Ishikawa (cell line): ENCODE measurements around the gene CD6.

ENCODE experiments used
- CREB1 ChIP-seq: IDR thresholded peaks from 2 replicates; pipeline ENCODE4 v1.6.1; 2012; ENCODE audit warnings: low read depth
- EGR1 ChIP-seq: IDR thresholded peaks from 2 replicates; pipeline ENCODE4 v1.6.1; 2012
- EP300 ChIP-seq: IDR thresholded peaks from 2 replicates; pipeline ENCODE4 v1.6.1; 2012; ENCODE audit warnings: borderline replicate concordance
- FOXM1 ChIP-seq: IDR thresholded peaks from 2 replicates; pipeline ENCODE4 v1.6.1; 2012; ENCODE audit warnings: low read depth, borderline replicate concordance
- MAX ChIP-seq: IDR thresholded peaks from 2 replicates; pipeline ENCODE4 v1.6.1; 2012
- RAD21 ChIP-seq: IDR thresholded peaks from 2 replicates; pipeline ENCODE4 v1.6.1; 2012; ENCODE audit warnings: low read depth
- TAF1 ChIP-seq: IDR thresholded peaks from 2 replicates; pipeline ENCODE4 v1.6.1; 2012; ENCODE audit warnings: low read depth, mild to moderate bottlenecking
- TCF12 ChIP-seq: IDR thresholded peaks from 2 replicates; pipeline ENCODE4 v1.6.1; 2012; ENCODE audit warnings: low read depth
- YY1 ChIP-seq: IDR thresholded peaks from 2 replicates; pipeline ENCODE4 v1.6.1; 2012; ENCODE audit warnings: low read depth
- TF ChIP-seq, protein P1 (sequence below): IDR thresholded peaks from 2 replicates; pipeline ENCODE4 v1.6.1; 2012; ENCODE audit warnings: low read depth, mild to moderate bottlenecking

GRCh38 chr11:60960405-60960804, 11.1 kb upstream of the CD6 start:
- no peak for TF ChIP-seq TAF1
- no peak for TF ChIP-seq EP300
- no peak for TF ChIP-seq YY1
- TF ChIP-seq, protein P1, sequence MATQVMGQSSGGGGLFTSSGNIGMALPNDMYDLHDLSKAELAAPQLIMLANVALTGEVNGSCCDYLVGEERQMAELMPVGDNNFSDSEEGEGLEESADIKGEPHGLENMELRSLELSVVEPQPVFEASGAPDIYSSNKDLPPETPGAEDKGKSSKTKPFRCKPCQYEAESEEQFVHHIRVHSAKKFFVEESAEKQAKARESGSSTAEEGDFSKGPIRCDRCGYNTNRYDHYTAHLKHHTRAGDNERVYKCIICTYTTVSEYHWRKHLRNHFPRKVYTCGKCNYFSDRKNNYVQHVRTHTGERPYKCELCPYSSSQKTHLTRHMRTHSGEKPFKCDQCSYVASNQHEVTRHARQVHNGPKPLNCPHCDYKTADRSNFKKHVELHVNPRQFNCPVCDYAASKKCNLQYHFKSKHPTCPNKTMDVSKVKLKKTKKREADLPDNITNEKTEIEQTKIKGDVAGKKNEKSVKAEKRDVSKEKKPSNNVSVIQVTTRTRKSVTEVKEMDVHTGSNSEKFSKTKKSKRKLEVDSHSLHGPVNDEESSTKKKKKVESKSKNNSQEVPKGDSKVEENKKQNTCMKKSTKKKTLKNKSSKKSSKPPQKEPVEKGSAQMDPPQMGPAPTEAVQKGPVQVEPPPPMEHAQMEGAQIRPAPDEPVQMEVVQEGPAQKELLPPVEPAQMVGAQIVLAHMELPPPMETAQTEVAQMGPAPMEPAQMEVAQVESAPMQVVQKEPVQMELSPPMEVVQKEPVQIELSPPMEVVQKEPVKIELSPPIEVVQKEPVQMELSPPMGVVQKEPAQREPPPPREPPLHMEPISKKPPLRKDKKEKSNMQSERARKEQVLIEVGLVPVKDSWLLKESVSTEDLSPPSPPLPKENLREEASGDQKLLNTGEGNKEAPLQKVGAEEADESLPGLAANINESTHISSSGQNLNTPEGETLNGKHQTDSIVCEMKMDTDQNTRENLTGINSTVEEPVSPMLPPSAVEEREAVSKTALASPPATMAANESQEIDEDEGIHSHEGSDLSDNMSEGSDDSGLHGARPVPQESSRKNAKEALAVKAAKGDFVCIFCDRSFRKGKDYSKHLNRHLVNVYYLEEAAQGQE = no peak
- no peak for TF ChIP-seq MAX
- TF ChIP-seq EGR1 = no peak
- TF ChIP-seq RAD21 = no peak
- TF ChIP-seq FOXM1 = no peak
- no peak for TF ChIP-seq CREB1
- TF ChIP-seq TCF12 = no peak
